Type B pancreatic cell (in vitro differentiated cells): Measurements from ENCODE around the gene PGLYRP1. TPM values are rescaled to one million over a fixed set of nuclear protein-coding genes. Genes with fewer than 3 reads are reported as not detected.

Experiments used
- DNase-seq: peaks from one replicate; pipeline ENCODE4 v3.0.0; 2021; ENCODE audit warnings: mixed read lengths; ENCODE audit not compliant: unreplicated experiment; ENCODE audit errors: extremely low spot score
- H3K27ac Mint-ChIP-seq: 2 replicates; pipeline ENCODE4 v1.8.0; 2021; ENCODE audit warnings: mild to moderate bottlenecking, mixed read lengths
- H3K27me3 Mint-ChIP-seq: 2 replicates; pipeline ENCODE4 v1.8.0; 2021; ENCODE audit warnings: mixed read lengths
- H3K36me3 Mint-ChIP-seq: 2 replicates; pipeline ENCODE4 v1.8.0; 2021; ENCODE audit warnings: mixed read lengths
- H3K4me1 Mint-ChIP-seq: one replicate; pipeline ENCODE4 v1.8.0; 2021; ENCODE audit warnings: mixed read lengths; ENCODE audit not compliant: unreplicated experiment
- H3K4me3 Mint-ChIP-seq: 2 replicates; pipeline ENCODE4 v1.8.0; 2021; ENCODE audit warnings: mild to moderate bottlenecking, mixed read lengths
- H3K9me3 Mint-ChIP-seq: 2 replicates; pipeline ENCODE4 v1.8.0; 2021; ENCODE audit warnings: mixed read lengths
- CTCF ChIP-seq: fragments of 200-600 bp; sonication (generic); conservative IDR thresholded peaks from 2 replicates; pipeline ENCODE4 v1.5.0; 2021; ENCODE audit warnings: antibody characterized with exemption, mild to moderate bottlenecking
- long read RNA-seq: library from polyadenylated mRNA; unstranded; transcript quantifications from one replicate; pipeline ENCODE4 v2.0.0, GENCODE V29; 2020
- total RNA-seq: library from RNA; stranded (reverse); gene quantifications from 2 replicates; pipeline ENCODE4 v1.2.1, GENCODE V29; 2021; ENCODE audit warnings: low replicate concordance

PGLYRP1 gene
- not detected in 2 replicates for total RNA-seq
- long read RNA-seq: 0 reads

GRCh38 chr19:46022431-46023310, at the start of gene PGLYRP1:
TSS of gene PGLYRP1 (minus strand) at chr19:46023053. CDS start at chr19:46023021, 32 bp downstream.
- no peak for DNase-seq
- Mint-ChIP-seq H3K9me3 (no peaks in the 10 kb centered on the region), H3K4me1 (no peaks in the 10 kb centered on the region), H3K27me3 (no peaks in the 10 kb centered on the region), H3K27ac (no peak within 1 kb of the TSS), H3K4me3 (peak within 1 kb of the TSS; percentile 51), H3K36me3 (peaks cover 9% of the 10 kb centered on the region)
- TF ChIP-seq CTCF: no peak

- H3K9me3 Mint-ChIP-seq: no peaks in the 10 kb centered on the region
- no peak overlapping the region for H3K4me3 Mint-ChIP-seq
- peaks cover 35% of the 10 kb centered on the region for H3K27me3 Mint-ChIP-seq
- peaks cover 4% of the 10 kb centered on the region for H3K36me3 Mint-ChIP-seq
- no peak overlapping the region for H3K27ac Mint-ChIP-seq
- no peak for DNase-seq
- H3K4me1 Mint-ChIP-seq: no peaks in the 10 kb centered on the region
- TF ChIP-seq CTCF: no peak
Observed at GRCh38 chr19:46069806-46070341, 47.0 kb upstream of the PGLYRP1 start.

- no peak for TF ChIP-seq CTCF
- Mint-ChIP-seq H3K36me3 (peaks cover 7% of the 10 kb centered on the region), H3K27me3 (peaks cover 26% of the 10 kb centered on the region), H3K4me1 (no peaks in the 10 kb centered on the region), H3K27ac (no peak overlapping the region), H3K9me3 (no peaks in the 10 kb centered on the region), H3K4me3 (no peak overlapping the region)
- DNase-seq: no peak
Observed at GRCh38 chr19:46068345-46069258, 45.7 kb upstream of the PGLYRP1 start.

GRCh38 chr19:46067691-46068090, 44.8 kb upstream of the PGLYRP1 start:
- H3K9me3 Mint-ChIP-seq: no peaks in the 10 kb centered on the region
- H3K27me3 Mint-ChIP-seq: peaks cover 19% of the 10 kb centered on the region
- no peak overlapping the region for H3K27ac Mint-ChIP-seq
- DNase-seq: no peak
- peaks cover 7% of the 10 kb centered on the region for H3K36me3 Mint-ChIP-seq
- H3K4me3 Mint-ChIP-seq: no peak overlapping the region
- H3K4me1 Mint-ChIP-seq: no peaks in the 10 kb centered on the region
- TF ChIP-seq CTCF: no peak

- Mint-ChIP-seq H3K36me3 (peaks cover 7% of the 10 kb centered on the region), H3K9me3 (no peaks in the 10 kb centered on the region), H3K4me1 (no peaks in the 10 kb centered on the region), H3K4me3 (no peak overlapping the region), H3K27ac (no peak overlapping the region), H3K27me3 (peaks cover 13% of the 10 kb centered on the region)
- DNase-seq: no peak
- TF ChIP-seq CTCF: no peak
Observed at GRCh38 chr19:46066471-46066870, 43.6 kb upstream of the PGLYRP1 start.
